Left kidney (tissue), 2 donors: ENCODE data around the gene RGS2. TPM values are rescaled to one million over a fixed set of nuclear protein-coding genes. Genes with fewer than 3 reads are reported as not detected.

ENCODE experiments used
- DNase-seq: peaks from one replicate; pipeline ENCODE4 v3.0.0-alpha.2; 2013
- polyA plus RNA-seq: library from polyadenylated mRNA; unstranded; fragments of 120-200 nt; gene quantifications from one replicate; pipeline ENCODE4 v1.2.1, GENCODE V29; 2013; ENCODE audit not compliant: insufficient read length

RGS2 gene
- polyA plus RNA-seq, 1 donor: 28.2 TPM

DNA sequence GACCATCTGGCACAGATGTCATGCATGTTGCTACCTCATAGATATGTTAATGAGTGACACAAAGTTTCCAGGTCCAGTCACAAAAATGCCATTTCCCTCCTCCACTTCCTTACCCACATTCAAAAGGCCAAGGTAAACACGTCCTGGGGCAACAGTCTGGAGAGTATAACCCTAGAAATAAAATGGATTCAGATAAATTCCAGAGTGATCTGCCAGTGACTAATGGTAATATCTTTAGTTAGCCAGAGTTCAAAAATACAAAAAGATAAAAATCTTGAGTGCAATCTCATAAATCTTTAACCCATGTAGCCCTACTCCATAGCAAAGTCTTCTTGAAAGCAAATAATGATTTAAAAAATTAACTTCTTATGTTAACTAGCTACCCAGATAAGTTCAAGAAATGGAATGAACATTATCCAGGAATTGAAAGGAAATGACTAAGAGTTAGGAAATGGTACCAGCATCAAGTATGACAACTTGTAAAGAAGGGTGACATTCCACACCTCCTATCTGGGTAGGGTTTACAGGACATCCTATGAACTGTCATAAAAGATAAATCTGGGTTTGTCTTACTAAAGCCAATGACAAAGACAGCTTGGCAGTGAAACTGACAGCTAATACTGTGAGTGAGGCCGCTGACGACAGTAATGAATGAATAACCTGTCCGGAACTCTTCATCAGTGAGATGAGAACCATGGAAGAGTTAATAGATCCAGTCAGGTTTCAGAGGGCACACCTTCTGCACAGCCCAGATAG lies 18.1 kb downstream of the RGS2 start:
- DNase-seq: no peak

DNA sequence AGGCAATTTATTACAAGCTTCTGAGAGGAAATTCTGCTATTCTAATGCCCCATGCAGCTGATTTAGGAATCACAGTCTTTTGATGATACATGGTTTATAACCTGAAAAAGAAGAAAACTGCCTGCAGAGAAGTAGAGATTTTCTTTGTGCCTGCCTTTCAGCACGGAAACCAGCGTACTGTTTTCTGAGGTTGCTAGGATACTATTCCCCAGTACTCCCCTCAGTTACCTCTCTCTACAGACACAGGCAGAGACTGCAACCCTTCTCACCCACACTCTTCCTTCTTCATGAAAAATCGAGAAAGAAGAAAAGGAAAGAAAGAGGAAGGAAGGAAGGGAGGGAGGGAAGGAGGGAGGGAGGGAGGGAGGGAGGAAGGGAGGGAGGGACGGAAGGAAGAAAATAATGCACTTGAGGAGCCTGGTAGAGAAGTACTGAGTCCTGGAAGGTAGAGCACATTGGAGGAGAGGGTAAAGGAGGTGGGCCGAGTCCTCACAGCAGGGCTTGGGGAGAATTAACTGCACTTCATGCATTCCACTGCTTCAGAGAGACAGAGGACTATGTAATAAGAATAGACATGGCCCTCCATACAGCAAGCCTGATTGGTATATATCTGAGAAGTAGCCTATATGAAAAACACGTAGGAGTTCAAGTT lies 21.9 kb downstream of the RGS2 start:
- no peak for DNase-seq

DNA sequence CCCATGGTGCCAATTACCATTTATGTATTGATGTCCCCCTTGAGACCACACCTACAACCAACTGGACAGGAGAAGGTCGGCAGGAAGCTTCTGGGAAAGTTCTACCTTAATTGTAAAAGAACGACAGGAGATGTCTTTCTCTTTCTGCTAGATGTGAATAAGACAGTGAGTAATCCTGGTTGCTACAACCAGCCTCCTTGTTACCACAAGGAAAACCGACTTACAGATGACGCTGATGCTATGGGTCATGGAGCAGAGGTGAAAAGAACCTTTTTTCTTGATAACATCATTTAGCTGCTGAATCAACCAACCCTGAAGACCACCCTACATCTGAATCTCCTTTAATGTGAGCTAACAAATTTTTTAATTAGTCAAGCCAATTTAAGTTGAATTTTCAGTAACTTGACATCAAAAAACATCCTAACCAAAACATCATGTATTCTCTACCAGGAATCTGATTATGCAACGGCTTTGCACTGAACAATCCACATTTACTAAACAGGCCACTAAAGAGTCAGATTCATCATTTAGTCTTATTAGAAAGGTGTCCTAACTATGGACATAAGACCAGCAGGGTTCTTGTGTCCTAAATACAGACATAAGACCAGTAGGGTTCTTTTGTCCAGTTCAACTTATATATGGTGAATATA lies 23.0 kb downstream of the RGS2 start:
- DNase-seq: no peak

DNA sequence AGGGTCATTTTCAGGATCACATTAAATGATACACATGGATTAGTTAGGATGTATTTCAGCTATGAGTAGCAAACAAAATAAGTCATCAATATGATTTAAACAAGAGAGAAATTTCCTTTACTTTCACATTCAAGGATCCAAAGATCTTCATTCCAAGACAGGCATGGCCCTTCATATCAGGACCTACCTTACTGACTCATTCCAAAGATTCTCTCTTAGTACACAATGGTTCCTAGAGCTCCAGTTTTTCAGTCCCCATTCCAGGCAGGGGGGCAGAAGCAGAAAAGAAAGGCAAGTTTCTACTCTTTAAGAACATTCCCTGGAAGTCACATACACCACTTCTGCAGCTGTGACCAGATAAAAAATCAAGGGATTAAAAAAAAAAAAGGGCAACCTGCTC lies 23.7 kb downstream of the RGS2 start:
- DNase-seq: no peak

DNA sequence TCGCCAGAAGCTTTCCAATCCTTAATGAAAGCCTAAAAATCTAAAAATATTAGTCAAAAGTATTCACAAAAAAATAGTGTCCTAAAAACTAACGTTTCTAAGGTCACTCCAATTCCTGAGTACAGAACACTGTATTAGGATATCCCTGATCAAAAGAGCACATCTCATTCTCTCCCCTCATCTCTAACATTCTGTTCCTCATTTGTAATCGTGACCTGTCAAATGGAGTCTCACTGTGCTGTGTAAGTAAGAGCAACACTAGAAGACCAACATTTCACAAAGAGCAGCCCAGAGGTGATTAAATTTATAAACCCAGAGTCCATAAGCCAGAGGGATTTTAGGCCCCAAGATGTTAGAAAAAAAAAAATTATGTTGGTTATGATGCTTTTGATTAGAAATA lies 26.3 kb downstream of the RGS2 start:
- DNase-seq: no peak

DNA sequence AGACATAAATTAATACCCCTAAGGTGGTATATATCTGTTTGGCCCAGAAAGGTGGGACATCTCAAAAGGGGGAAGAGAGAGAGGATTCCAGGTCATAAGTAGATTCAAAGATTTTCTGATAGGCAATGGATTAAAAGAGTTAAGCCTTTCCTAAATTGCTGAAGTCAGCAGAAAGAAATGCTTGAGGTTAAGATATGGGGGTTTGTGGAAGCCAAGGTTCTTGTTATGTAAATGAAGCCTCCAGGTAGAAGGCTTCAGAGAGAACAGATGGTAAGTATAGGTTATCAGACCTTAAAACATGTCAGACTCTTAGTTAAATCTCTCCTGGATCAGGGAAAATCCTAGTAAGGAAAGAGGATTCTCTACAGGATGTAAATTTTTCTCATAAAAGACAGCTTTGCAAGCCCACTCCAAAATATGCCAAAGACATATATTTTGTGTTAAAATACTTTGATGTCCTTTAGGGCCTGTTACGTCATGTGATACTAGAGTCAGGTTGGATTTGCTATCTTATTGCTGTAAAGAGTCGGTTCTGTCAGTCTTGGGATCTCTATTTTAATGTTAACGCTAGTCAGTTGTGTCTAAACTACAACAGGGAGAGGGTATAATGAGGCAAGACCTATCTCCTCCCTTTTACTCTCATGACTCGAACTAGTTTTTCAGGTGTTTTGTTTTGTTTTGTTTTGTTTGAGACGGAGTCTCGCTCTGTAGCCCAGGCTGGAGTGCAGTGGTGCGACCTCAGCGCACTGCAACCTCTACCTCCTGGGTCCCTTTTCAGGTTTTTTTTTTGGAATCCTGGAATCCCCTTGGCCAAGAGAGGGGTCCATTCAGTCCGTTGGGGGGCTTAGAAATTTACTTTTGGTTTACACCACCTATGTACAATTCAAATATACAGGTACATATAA lies 30.6 kb downstream of the RGS2 start:
- no peak for DNase-seq

DNA sequence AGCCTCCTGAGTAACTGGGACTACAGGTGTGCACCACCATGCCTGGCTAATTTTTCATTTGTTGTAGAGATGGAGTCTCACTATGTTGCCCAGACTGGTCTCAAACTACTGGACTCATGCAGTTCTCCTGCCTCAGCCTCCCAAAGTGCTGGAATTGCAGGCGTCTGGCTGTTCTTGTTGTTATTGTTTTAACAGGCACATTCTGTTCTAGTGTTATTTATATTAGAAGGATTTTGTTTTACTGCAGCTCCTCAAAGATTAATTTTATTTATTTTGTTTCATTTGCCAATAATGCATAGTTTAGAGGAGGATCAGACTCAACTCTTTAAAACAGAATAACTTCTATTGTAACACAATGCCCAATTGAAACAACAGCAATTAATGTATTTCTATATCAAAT lies 35.5 kb downstream of the RGS2 start:
- no peak for DNase-seq

DNA sequence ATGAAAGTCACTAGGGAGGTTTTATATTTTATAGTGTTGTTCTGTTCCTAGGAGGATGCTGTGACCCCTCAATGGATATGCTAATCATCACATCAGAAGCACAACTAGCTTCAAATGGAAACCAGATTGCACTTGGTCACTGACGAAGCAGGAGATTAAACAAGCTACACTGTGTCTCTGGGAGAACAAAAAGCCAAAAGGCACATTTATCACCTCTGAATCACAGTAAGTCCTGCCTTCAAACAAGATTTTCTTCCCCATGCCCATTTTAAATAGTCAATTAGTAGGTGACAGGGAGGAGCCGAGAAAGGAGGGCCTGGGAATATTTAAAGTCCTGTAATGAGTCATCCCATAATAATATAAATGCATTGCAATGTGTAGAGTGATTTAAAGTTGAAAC lies 38.1 kb downstream of the RGS2 start:
- DNase-seq: no peak

DNA sequence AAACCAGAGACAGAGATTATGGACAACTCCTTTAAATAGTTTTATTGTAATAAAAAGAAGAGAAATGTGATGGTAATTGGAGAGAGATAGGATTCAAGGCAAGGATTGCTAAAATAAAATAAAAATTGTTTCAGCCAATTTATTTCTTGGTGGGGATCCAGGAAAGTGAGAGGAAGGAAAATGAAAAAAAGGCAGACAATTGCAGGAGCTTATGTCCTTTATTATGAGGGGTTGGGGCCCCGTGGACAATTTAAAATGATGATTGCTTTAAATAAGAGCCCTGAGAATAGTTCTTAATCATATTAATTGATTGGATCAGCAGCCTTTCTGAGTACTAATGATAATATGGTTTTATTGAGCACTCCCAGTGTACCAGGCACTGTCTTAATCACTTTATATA lies 40.2 kb downstream of the RGS2 start:
- DNase-seq: no peak

DNA sequence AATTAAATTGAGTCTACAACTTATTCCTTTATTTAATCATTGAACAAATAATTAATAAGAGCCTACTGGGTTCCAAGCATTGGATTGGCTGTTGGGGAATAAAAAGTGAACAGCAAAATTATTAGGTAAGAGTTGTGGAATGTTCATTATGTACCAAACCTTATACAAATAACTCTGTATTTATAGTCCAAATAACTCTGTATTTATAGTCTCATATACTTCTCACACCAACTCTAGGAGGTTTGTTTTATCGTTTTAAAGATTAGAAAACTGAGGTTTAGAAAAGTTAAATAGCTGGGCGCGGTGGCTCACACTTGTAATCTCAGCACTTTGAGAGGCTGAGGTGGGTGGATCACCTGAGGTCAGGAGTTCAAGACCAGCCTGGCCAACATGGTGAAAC lies 40.6 kb downstream of the RGS2 start:
- DNase-seq: no peak

DNA sequence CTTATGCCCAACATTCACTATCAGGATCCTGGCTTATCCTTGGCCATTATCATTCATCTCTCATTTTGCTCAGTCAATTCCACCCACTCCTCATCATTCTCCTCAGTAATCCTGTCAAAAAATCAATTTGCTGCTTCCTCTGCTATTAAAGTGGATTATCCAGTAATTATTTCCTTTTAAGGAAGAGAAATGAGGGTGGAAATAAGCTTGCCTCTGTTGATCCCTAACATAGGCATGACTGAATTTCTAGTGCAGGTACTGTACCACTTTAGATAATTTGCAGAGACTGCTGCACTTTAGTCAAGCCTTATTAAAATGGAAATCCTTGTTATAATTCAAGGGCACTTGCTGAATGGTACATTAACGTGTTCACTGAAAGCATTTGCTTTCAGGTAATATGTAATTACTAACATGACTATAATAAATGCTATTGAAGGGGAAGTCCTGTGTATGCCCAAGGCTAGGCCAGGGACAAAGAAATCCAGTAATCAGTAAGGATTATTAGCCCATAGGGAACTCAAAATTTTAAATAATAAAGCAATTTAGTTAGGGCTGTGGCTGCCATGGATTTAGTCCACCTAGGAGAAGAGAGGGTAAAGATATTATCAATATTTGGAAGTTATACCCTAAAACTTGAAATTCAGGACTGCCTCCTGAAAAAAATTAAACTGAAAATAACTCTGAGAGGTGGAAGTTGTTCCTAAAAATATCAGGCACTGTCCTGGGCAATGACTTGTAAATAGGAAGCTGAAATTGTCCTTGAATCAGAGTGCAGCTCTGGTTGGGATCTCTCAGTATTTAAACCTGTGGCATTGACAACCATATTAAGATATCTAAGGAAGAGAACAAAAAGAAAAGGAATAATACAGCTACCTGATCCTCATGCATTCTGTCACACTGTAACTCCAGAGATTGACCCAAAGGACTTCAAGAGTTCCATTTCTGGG lies 43.4 kb downstream of the RGS2 start:
- no peak for DNase-seq

DNA sequence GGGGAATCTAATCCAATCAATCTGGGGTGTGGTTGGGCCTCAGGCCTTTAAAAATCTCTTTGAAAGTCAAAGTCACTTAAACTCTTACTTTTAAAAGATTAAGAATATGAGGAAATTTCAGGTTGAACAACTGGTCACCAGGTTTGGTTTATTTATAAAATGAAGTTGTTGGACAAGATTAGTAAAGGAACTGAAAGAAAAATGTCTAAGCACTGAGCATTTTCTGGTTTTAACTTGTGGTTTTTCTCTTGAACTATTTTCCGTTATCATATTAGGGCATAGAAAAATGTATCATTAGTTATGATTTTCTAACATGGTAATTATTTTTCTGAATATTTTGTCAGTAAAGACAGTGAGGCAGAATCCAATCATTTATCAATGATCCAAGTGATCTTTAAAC lies 49.6 kb downstream of the RGS2 start:
- no peak for DNase-seq

DNA sequence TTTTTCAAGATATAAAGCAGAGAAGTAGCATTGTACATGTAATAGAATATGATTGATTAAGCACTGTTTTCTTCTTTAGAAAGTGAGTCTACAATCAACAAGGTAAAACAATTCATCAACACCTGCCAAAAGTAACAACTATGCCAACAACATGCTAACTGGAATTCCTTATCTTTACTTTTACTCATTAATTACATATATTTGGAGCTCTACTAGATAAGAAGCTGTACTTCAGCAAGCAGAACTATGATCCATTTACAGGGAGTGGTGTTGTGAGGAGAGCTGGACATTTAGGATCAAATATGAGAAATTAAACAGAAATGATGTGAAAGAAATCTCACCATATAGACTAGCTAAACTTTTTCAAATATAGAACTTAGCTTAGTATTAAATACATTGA lies 51.0 kb downstream of the RGS2 start:
- DNase-seq: no peak

DNA sequence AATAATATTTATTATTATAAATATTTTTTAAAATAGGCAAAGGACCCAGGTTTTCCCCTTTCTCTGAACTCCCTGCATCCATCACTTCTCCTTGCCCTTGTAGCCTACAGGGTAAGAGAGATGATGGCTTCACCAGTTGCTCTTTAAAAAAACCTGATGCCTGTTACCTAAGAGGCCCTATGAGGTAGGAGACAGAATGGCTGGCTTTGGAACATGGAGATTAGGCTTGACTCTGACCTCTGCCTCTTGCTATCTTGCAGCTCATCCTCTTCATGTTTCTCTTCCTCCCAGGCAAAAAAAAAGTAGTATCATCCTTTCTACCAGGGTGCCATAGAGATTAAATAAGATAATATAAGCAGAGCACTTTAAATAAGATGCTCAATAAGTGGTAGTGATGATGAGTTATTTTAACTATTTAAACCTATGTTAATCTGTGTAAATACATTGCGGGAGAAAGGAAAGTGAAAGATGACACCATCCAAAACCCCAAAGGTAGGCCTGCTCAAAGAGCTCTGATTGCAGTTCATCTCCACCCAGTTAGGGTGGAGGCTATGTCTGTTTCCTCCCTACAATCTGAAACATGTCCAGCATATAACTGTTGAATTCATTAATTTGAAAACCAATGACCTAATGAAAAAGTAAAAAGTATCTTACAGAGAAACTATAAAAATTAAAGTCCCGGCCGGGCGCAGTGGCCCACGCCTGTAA lies 51.8 kb downstream of the RGS2 start:
- DNase-seq: no peak

DNA sequence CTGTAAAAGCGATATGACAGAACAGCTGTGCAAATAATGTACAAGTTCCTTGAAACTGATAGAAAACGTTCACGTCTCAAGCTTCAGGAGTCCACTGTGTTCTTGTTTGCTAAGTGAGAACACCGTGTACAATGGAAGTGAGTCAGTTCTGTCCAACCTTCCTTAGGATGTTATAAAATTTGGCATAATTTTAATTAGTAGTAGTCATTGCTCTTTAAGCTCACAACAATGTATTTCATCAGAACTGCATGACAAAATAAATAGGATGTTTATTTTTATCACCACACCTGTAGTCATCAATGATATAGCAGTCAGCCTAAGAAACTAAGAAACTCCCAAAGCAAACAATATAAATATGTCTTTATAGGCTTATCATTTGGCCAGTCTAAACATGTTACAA lies 53.0 kb downstream of the RGS2 start:
- DNase-seq: no peak

Other genes with a start within 250 kb of the RGS2 start
- 1.4 TPM for gene RGS1, start 233.3 kb upstream of the RGS2 start, polyA plus RNA-seq
- not detected for gene RGS13, start 172.9 kb upstream of the RGS2 start, polyA plus RNA-seq